Panc1 (cell line): Measurements from ENCODE around the gene ARHGAP44.

Experiments
- CTCF ChIP-seq: fragments of 450-650 bp; IDR thresholded peaks from 2 replicates; pipeline ENCODE4 v1.5.1; 2017; ENCODE audit warnings: mild to moderate bottlenecking
- POLR2AphosphoS5 ChIP-seq: IDR thresholded peaks from 2 replicates; pipeline ENCODE4 v1.6.1; 2012; ENCODE audit warnings: mild to moderate bottlenecking, low read depth, low read length, moderate library complexity

GRCh38 chr17:12964840-12965239, 175.5 kb downstream of the ARHGAP44 start:
- TF ChIP-seq CTCF (no peak), POLR2AphosphoS5 (no peak)
